NCI-H1048 (cell line): ENCODE measurements around the gene IDI2.

Experiments used
- DNase-seq: peaks from one replicate; lab custom pipeline; 2025; lab: John Stamatoyannopoulos, UW

The IDI2 gene

DNA sequence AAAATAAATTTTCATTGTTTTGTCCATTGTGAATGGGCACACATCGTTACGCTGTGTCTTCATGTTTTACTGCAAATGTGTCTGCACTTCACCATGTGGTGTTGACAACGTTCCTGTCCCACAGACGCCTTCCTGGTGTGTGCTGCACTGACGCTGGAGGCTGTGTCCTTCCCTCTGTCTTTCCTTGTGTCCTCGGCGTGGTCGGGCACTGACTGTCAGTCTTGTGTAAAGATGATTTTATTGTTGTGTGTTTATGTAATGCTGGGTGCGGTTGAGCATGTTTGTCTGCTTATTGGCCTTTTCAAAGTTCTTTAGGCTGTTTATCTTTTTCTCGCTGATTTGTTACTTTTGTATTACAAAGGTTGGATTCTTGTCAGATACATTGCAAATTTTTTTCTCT lies 18.1 kb downstream of the IDI2 start:
- DNase-seq: no peak

DNA sequence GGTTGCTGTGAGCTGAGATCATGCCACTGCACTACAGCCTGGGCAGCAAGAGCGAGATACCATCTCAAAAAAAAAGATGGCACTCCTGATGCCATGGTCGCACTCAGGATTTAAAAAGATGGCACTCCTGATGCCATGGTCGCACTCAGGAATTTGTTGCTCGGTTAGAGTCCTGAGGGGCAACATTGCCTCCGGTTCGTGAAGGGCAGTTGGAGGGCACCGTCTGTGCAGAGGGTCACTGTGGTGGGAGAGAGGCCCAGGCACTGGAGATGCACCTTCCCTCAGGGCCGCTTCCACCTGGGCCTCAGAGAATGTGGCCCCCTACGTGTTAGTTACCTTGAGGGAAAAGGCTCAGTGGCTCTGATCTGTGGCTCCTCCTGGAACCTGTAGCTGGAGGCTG lies 19.1 kb downstream of the IDI2 start:
- DNase-seq: no peak

DNA sequence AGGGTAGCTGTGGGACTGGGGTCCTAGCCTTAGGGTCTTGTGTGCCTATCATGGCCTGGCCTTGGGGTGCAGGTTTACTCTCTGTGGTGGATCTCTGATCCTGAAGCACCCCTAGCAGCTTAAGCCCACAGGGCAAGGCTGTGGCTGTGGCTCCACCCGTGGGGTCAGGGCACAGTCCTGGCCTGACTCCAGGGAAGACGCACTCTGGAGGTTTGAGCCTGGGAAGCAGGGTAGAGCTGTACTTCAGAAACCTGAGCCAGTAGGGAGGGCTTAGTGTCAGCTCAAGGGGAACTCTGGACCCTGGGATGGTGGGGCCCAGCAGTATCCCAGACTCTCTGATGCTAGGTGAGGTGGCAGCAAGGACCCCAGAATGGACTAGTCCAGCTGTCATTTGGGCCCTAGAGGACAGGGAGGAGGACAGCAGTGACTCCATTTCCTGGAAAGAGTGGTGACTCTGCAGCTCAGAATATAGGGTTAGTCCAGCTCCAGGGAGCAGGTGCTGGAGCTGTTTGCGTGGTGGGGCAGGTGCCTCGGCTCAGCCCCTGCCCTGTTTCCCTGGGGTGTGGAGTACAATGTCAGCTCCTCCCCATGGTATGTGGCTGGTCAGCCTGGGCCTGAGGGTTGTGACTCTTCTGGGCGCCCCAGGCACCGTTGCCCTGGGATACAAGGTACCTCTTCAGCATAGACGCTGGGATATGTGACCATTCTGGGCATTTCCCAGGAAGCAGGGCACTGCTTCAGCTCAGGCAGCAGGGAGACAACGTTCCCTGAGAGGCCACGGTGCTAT lies 21.6 kb downstream of the IDI2 start:
- DNase-seq: no peak

DNA sequence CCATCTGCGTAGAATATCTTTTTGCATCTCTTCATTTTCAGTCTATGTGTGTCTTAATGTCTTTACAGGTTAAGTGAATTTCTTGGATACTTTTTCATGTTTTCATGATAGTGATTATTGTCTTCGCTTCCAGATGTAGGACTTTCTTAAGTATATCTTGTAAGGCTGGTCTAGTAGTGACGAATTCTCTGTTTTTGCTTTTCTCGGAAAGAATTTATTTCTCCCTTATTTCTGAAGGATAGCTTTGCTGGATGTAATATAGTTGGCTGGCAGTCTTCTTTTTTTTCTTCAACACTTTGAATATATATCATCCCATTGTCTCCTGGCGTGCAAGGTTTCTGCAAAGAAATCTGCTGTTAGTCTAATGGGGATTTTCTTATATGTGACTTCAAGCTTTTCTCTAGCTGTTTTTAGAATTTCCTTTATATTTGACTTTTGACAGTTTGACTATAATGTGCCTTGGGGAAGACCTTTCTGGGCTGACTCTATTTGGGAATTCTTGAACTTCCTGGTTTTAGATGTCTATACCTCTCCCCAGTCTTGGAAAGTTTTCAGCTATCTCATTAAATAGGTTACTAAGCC lies 23.1 kb downstream of the IDI2 start:
- DNase-seq: no peak

DNA sequence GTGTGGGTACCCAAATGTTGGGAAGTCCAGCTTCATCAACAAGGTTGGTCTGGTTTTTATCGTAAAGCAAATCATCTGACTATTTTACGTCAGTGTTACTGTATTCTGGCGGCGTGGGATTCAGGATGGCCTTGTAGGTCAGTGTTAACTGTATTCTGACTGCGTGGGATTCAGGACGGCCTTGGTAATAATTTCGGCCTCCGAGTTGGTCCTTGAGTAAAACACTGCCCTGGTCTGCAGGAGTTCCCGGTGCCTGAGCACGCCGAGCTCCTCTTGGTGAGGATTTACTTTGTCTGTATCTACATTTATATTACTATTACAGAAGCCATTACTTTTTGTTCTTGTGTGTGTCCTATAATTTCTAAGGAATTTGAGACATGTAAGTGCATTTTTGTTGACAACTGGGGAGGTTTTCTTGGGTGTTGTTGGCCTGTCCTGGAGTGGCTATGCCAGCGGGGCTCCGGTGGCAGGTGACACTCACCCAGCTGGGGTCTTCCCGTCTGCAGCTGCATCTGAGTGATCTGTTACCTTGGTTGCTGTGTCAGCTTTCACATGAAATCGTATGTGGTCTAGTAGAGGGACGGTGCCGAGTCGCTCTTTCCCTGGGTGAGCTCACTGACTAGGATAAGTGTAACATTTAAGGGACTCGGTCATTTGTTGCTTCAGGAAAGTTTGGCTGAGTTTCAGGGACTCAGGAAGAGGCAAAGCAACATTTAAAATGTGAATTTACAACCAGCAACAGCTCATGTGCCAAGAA lies 28.2 kb downstream of the IDI2 start:
- DNase-seq: no peak

DNA sequence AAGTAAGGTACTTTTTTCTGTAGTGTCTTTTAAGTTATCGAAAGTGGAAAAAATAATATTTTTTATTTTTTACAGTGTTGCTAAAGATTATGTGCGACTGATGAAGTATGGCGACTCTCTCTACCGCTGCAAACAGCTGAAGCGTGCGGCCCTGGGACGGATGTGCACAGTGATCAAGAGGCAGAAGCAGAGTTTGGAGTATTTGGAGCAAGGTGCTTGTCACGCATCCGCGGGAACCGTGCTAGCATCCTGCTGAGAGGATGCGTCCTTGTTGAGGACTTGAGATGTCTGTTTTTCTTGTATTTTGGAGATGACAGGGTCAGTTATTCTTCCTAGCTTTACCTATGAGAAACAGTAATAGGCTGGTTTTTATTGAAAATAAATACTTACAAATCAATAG lies 29.6 kb downstream of the IDI2 start:
- no peak for DNase-seq

DNA sequence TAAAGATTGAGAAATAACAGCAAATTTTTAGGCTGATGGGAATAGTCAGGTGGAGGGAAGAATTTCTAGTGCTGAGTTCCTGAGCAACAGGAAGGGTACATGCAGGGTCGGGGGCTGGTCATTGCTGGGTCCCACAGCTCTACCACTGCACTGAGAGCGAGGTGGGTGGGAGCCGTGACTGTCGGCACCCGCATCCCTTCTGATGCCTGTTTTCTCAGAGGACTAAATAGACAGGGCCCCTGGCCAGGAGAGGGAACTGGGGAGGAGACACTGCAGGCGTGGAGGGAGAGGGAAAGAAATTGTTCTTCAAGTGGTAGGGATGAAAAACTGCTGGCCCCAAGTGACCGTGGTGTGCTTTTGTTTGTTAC lies 30.1 kb downstream of the IDI2 start:
- DNase-seq: no peak

DNA sequence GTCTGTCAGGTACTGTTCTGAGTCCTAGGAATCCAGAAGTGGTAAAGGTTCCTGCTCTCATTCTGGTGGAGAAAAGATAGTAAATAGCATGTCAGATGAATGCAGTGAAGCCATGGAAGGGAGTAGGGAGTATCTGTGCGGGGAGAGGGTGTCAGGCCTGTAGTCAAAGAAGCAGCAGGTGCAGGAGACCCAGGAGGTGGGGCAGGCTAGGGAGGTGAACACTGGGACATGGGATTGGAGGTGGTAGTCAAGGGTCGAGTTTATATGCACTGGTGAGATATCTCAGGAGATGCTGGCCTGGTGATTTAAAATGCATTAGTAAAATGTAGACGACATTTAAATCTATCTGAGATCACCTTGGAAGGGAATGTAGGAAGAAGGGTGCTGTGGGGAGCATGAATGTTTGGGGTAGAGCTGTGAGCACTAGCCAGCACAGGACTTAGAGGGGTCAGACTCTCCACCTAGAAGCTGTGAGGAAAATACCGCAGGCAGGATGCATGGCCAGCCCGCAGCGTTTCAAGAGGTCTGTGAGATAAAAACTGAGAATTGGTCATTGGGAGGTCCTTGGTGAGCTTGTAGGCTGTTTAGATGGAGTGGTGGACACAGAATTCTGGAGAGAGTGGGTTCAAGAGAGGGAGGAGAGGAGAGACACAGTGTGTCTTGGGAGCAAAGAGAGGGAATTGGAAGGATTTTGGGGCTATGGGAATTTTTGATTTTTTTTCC lies 30.7 kb downstream of the IDI2 start:
- no peak for DNase-seq

DNA sequence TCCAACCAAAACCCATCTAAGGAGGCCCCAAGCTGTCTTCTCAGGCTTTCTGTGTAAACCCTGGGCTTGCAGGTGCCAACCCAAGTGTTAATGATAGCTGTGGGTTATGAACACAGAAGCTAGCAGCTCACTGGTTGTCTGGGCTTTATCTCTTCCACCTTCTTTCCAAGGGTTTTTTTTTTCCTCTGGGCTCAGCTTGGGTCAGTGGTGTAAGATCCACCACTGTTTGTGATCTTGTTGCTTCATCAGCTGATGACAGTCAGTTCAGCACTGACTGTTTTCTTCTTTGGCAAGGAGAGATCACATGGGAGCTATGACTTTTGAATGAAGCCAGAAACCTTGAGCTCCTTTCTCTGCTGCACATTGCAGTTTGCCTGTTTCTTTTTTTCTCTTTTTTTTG lies 32.8 kb downstream of the IDI2 start:
- no peak for DNase-seq

DNA sequence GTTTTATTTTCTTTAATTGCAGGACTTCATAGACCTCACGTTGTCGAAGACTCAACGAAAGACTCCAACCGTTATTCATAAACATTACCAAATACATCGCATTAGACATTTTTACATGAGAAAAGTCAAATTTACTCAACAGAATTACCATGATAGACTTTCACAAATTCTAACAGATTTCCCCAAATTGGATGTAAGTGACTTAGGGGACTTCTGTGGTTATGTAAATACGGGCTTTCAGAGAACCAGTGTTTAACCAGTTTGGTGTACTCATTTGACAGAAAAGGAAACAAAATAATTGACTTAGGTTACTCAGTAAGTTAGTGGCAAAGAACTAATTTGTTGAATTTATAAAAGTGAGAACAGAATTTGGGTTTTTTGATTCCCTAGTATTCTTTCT lies 33.2 kb downstream of the IDI2 start:
- no peak for DNase-seq

DNA sequence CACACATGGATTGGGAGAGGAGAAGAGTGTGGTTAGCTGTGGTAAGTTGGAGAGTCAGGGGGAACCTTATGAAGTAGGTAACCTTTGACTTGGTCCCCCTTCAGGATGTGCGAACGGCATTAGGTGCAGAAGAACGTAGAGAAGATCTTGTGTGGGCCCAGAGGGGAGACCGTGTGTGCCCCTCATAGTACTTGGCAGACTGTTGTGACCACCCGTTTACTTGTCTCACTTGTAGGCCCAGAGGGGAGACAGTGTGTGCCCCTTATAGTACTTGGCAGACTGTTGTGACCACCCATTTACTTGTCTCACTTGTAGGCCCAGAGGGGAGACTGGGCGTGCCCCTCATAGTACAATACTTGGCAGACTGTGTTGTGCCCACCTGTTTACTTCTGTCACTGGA lies 34.9 kb downstream of the IDI2 start:
- no peak for DNase-seq

DNA sequence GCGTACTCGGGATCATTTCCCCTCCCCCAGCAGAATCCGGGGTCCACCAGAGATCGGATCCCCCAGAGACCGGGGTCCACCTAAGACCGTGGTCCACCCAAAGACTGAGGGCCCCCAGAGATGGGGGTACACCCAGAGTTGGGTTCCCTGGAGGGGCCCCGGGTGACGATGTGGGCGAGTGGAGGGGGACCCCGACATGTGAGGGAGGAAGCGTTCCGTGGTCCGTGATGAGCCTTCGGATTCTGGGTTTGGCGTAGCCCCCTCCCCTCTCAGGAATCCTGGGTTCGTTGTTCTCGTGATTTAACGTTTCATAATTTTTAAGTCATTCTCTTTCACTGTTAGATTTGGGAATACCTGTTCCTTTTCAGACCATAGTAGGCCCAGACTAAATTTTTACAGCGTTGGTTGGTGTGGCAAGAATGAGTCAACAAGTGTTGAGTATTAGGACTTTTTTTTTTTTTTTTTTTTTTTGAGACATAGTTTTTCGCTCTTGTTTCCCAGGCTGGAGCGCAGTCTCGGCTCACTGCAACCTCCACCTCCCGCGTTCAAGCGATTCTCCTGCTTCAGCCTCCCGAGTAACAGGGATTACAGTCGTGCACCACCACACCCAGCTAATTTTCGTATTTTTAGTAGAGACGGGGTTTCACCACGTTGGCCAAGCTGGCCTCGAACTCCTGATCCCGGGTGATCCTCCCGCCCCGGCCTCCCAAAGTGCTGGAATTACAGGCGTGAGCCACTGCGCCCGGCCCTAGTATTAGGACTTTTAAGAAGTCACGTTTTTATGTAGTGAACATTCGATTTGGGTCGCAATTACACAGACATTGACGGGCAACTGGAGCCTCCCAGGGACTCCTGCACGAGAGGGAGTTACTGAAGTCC lies 36.8 kb downstream of the IDI2 start:
- DNase-seq: no peak

DNA sequence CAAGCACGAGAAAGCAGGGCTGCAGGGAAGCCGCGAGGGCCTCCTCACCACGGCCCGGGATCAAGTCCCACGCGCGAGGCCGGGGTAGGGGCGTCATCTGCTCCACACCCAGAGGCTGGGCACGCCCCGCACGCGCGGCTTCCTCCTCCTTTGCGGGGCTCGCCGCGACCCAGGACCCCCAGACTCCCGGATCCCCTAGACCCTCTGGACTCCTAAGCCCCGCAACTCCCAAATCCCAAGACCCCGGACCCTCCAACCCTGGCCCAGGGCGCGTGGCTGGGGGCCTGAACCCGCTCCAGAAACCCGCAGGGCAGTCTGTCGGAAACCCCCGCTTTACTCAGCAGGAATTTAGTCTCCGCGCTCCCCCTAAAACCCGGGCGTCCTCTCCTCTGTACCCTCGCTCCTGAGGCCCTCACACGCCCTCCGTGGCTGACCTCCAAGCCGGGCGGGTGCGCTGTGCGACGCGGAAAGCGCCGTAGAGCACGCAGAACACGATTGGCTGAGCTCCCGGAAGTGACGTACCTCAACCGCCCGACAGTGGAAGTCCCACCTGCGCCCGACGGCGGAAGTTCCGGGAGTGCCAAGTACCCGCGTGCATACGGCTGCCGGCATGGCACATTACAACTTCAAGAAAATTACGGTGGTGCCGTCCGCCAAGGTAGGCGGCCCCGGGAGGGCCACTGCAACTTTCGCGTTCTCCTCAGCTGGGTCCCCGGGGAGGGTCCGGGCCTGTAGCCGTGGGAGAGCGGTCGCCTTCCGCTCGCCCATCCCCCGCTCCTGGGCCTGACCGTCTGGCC lies 37.6 kb downstream of the IDI2 start, which contains the start of gene GTPBP4:
GTPBP4 (plus strand) TSS at position 565 of the 797 bp plus-strand sequence; CDS start at position 611, 46 bp downstream.
- peak; percentile 91 for DNase-seq

DNA sequence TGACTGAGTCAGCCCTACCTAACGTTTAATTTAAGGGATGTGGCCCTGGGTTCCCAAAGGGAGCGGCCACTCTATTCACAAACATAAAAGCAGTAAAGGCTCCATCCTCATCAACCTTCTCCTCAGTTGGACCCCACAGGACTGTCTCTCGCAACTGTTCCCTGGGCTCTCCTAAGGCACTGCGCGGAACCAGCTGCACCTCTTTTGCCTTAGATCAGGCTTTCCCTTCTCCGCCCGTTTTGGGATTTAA lies 38.1 kb downstream of the IDI2 start:
- DNase-seq: no peak

DNA sequence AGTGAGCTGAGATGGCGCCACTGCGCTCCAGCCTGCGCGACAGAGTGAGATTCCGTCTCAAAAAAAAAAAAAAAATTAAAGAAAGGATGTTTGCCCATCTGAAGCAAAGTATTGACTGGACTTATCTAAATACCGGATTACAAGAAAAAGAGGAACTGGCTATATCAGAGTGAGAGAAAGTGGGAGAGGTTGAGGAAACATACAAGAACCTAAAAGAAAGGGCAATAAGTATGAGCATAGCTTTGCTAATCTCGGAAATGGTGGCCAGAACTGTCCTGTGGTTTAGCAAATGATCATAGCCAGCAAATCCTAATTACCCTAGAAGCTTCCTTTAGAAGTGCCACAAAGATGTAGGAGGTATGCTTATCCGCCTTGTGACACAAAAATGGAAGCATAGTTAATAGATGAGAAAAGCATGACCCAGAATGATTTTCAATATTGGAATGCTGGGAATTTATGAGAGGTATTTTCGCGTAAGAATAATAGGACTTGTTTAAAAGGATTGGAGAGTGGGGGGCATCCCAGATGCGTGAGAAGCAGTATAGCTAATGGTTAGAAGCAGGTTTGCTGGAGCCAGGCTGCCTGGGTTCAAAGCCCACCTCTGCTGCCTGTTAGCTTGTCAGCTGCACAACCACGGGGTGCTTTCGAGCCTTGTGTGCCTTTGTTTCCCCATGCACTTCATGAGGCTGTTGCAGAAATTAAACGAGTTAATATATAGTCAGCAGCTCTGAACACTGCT lies 38.6 kb downstream of the IDI2 start:
- no peak for DNase-seq

DNA sequence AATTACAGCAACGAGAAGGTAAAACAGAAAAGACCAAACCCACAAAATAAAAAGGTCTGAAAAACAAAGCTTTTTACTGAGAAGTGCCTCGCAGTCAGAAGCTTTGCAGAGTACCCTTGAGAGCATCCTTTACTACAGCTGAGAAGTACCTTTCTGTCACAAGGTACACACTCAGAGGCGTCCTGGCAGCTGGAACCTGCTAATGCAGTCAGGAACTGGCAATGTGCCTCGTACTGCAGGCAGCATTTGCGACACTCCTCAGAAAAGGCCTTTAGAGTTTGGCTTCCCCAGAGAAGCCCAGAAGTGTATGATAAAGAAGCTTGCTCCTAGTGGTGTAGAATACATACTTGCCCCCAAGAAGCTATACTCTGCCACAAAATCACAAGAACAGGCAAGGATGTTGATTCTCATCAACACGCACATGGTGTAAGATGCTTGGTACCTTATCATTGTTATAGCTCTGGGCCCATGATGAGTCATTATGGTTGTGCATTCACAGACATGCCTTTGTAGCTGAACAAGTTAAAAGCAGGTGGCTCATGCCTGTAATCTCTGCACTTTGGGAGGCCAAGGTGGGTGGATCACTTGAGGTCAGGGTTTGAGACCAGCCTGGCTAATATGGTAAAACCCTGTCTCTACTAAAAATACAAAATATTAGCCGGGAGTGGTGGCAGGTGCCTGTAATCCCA lies 39.4 kb downstream of the IDI2 start:
- DNase-seq: no peak

DNA sequence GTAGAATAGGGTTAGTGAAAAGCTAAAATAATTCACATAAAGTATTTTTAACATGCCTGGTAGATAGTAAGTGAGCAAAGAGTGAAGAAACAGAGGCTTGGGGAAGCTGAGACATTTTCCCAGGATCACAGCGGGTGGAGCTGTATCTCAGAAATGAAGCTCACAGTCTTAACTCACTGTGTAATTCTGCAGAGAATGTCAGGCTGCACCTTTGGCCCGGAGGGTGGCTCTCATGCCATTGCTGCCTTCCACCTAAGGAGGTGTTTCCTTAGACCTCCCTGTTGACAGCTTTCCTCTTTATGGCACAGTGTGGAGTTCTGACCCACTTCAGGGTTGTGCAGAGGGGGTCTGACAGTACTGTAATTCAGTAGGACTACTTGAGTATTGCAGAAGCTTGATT lies 40.3 kb downstream of the IDI2 start:
- DNase-seq: no peak

DNA sequence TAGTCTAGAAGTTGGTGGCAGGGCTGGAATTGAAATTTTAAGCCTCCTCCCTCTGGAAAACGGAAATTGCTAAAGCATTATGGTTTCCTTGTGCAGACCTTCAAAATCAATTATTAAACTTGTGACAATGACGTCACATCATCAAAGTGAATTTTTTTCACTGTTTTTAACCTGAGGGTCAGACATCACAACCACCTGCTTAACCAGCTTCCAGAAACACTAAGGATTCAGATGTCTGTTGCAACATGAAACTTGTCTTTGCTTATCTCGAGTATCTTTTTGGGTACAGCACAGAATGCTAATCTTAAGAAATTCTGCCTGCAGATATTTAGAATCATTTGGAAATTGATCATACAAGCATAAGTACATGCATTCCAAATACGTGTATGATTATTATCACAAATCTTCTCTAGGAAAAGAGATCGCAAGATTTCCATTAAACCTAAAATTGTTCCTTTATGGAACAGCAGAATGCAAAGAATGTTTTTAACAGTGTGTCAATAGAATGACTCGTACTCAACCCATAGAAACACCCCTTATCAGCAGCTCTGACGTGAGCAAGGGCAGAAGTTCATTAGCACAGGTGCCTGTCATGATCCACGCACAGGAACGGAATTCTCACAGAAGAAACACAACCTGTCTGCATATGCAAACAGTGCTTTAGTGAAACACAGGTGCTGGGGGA lies 41.5 kb downstream of the IDI2 start:
- no peak for DNase-seq

DNA sequence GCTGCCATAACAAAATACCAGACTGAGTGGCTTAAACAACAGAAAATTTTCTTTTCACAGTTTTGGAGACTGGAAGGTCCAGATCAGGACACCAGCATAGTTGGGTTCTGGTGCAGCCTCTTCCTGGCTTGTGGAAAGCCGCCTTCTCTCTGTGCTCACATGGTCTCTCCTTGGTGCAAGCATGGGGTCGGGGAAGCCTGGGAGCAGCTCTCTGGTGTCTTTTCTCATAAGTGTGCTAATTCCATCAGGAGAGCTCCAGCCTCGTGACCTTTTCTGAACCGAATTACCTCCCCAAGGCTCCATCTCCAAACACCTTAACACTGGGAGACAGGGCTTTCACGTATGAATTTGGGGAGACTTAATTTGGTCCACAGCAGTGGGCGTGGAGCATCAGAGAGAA lies 42.3 kb downstream of the IDI2 start:
- DNase-seq: no peak
